Stimulated activated CD4-positive, alpha-beta T cell treated with anti-CD3 and anti-CD28 coated beads, Interleukin-4, amount 100 ng/mL, for 24 hours (primary cell): Measurements from ENCODE around the gene EPB41L3.

Experiments
- DNase-seq: peaks from one replicate; pipeline ENCODE4 v3.0.0-alpha.2; 2020

Gene EPB41L3

DNA sequence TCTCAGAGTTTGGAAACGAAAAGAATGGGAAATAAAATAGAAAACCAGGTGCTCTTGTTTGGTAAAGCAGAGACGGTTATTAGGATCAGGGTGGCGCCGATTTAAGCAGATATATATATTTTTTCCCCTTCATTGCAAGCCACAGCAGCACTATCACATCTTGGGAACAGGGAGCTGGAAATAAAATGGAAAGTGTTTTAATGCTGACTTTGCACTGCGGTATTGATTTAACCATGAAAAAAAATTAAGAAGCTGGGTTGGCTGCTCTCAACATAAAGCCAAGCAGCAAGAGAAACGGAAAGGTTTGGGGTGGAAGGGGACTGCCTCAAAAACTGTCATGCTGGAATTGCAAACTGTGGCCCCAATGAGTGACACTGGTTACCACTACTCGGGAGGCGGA is 145.5 kb downstream of the EPB41L3 start:
- DNase-seq, result no peak

DNA sequence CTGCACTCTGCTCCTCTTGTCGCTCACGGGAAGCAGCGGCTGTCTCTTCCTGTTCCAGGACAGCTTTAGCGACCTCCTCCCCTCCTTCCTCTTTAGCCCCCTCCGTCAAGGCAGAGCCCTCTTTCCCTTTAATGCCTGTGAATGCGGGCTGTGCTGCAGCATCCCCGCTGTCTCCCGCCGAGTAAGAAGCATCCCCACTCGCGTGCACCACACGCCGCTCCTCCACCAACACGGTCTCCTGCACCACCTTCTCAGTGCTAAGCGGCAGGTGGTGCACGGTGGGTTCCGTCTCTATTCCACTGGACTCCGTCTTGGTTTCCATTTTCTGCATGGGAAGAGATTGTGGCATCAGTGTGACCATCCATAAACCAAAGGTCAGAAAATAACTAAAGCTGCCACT is 146.7 kb downstream of the EPB41L3 start:
- DNase-seq, result no peak

GRCh38 chr18:5395860-5396448 is 147.8 kb downstream of the EPB41L3 start:
- no peak for DNase-seq

DNA sequence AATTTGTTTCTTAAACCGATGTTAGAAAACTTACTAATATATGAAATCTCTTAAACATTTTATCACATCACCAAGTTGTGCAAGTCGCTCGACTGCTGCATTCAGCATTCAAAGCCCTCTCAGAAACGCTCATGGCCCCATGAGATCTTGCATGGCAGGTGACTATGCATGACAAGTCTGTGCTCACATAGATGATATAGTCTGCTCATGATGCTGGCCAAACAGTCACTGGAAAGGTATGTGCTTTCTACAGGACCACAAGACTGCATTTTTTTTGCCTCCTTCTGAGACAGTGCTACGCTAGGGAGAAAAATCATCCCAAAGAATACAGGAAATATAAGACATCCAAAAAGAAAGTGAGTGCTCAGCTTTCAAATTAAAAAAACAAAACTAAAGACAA is 150.0 kb downstream of the EPB41L3 start:
- DNase-seq, result no peak

DNA sequence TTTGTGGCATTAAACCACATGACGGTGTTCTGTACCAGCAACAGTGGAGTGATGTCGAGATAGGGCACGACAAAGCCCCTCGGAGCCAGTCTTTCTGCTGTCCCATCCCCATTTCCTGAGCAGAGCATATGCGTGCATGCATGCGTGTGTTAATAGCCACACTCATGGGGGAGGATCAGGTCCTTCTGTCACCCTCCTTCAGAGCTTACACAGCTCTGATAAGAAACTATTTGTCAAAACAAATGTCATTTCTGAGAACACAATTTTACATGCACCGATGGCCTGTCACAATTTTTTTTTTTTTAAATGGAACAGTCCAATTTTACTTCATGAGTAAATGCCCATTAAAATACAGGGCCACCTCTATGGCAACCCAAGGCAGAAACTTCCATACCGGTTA is 152.4 kb downstream of the EPB41L3 start:
- no peak for DNase-seq

DNA sequence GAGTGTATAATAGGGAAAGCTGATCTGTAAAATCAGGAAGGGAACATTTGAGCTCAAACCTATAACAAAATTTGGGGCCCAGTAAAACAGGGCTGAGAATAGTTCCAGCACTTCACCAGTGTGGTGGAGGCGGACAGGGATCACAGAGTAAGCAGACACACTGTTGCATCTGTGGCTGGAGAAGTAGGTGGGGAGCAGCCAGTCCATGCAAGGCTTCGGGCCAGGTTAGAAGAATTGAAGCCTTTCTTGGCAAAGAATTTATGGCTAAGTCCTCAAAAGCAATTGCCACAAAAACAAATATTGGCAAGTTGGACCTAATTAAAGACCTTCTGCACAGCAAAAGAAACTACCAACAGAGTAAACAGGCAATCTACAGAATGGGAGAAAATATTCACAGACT is 154.4 kb downstream of the EPB41L3 start:
- no peak for DNase-seq

DNA sequence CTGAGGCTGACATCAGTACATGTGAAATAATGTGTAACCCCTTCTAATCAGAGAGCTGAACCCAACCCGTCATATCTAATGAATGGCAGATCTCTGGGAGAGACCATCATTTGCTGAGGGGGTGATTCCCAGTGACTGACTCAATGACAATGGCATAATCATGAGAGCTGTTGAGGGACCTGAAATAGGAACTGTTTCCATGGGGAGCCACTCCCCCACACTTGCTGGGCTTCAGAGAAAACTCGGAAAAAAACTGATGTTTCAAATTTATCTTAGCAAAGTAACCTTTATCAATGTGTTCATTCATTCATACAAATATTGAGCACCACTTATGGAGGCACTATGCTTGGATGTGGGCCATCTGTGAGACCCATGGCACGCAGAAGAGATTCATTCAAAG is 154.9 kb downstream of the EPB41L3 start:
- no peak for DNase-seq

DNA sequence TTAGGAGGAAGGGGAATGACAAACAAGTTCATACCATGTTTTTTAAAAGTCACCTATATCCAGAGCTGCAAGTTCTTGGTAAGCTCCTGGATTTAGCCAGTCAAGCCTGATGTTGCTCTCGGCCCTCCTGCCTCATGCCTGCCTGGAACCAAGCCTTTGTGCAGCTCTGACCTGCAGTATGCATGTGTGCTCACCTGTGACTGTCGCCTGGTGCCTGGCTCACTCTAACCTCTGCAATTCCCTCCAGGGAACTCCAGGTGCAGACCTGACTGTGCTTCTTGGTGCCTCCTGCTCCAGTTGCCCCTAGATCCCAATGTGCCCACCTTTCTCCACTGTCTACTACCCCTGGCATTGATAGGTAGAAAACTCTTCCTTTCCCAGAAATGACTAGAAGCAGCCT is 163.2 kb downstream of the EPB41L3 start:
- no peak for DNase-seq

- no peak for DNase-seq
Measured at GRCh38 chr18:5376986-5377385, 166.8 kb downstream of the EPB41L3 start.

DNA sequence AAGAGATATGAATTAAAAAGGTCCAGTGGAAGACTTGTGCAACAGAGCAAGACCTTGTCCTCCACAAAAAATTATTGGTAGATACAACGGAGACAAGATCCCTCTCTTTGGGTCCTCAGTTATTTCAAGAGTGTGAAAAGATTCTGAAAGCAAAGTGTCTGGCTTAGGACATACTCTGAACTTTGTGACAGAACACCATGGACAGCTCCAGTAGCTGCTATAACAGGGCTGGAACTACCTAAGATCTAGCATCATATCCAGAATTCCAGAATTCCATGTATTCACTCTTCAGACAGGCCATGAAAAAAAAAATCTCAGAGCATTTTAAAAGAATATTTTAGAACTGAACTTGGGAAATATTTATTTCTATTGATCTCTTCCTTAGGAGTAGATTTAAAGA is 173.5 kb downstream of the EPB41L3 start:
- no peak for DNase-seq

DNA sequence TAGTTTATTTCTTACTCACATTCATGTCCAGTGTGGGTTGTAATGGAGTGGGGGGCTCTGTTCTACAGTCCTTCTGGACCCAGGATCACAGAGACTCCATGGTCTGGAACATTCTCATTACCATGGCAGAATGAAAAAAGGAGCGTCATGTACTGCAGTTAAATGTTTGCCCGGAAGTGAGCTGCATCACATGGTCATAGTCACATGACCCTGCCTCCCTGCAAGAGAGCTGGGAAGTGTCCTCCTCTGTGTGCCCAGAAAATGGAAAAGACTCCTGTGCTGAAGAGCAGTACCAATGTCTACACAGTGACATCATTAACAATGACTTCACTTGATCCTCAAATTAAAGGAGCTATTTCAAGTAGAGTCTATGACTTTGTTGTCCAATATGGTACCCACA is 174.3 kb downstream of the EPB41L3 start:
- no peak for DNase-seq

- DNase-seq, result no peak
Measured at GRCh38 chr18:5365443-5365842, 178.4 kb downstream of the EPB41L3 start.

DNA sequence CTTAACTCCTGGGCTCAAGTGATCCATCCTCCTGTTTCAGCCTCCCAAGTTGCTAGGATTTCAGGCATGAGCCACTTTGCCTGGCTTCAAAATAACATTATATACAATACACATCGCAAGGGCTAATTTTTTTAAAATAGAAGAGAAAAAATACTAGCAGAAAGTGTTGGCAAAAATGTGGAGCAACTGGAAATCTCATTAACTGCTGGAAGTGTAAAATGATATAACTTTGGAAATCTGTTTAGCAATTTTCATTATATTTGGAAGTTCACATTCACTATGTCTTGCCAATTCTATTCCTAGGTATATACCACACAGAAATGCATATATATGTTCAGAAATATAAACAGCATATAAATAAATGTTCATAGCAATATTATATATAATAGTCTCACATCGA is 193.2 kb downstream of the EPB41L3 start:
- DNase-seq, result no peak
